Activated CD4-positive, alpha-beta T cell treated with anti-CD3 and anti-CD28 coated beads, Interleukin-2, amount 10 ng/mL, durations not matched to agents 7 days and 5 days (primary cell): ENCODE results near the gene SLC35F4. TPM values are rescaled to one million over a fixed set of nuclear protein-coding genes. Genes with fewer than 3 reads are reported as not detected.

Source experiments
- CTCF ChIA-PET: fragments of 350-600 bp; sonication (Branson Sonifier 250); formaldehyde crosslinking; loops from one replicate; lab custom pipeline; 2021; ENCODE audit warnings: antibody characterized with exemption; lab: Charles Lee
- POLR2A ChIA-PET: fragments of 350-600 bp; sonication (Branson Sonifier 250); formaldehyde crosslinking; loops from one replicate; lab custom pipeline; 2021; ENCODE audit warnings: antibody characterized with exemption; lab: Charles Lee
- DNase-seq: peaks from one replicate; pipeline ENCODE4 v3.0.0-alpha.2; 2020
- H3K27ac Mint-ChIP-seq: one replicate; pipeline ENCODE4 v1.8.0; 2021; ENCODE audit warnings: mild to moderate bottlenecking, moderate library complexity, mixed read lengths
- H3K27me3 Mint-ChIP-seq: one replicate; pipeline ENCODE4 v1.8.0; 2021; ENCODE audit warnings: mixed read lengths
- H3K36me3 Mint-ChIP-seq: one replicate; pipeline ENCODE4 v1.8.0; 2021; ENCODE audit warnings: low read depth, mixed read lengths
- H3K4me1 Mint-ChIP-seq: one replicate; pipeline ENCODE4 v1.8.0; 2021; ENCODE audit warnings: mixed read lengths
- H3K4me3 Mint-ChIP-seq: one replicate; pipeline ENCODE4 v1.8.0; 2021; ENCODE audit warnings: mild to moderate bottlenecking, moderate library complexity, mixed read lengths
- H3K9me3 Mint-ChIP-seq: one replicate; pipeline ENCODE4 v1.8.0; 2021; ENCODE audit warnings: mixed read lengths
- total RNA-seq, 2 experiments: library from RNA; stranded (reverse); gene quantifications; one replicate each; pipeline ENCODE4 v1.2.3, GENCODE V29; 2021

Gene SLC35F4
- total RNA-seq, 2 experiments from 2014 or later, result not detected

DNA sequence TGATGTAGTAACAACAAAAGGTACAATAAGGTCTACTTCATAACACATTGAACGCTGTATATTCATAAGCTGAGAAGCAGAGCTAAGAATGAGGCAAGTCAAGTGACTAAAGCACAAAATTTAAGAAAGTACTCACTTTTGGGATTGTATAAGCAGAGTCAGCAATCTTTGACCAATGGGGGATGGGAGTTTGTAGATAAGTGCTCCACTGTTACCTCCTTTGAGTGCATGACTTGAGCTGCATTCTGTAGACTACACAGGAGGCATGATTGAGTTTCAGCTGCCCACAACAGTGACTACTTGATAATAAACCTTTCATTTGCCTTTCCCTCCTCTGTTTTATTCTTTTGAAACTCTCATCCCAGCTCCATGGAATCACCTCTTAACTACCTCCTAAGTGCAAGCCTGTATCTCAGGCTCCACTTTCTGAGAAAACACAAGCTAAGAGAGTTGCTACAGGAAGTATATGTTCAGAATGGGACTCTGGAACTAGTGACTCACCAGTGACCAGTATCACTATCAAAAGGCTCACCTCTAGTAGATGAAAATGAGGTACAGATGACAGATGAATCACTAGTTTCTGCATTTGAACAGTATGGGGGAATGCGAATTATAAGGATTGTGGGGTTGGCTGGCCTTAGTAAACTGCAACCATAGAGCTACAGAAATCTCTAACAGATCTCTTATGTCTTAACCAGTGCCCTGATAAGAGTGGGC is 49.2 kb downstream of the SLC35F4 start:
- ChIA-PET POLR2A (no interaction called here), CTCF (interaction anchor here (0.6 kb wide), 1 partner anchor 82 kb away, joined by 3 read pairs; no protein-coding TSS in a partner anchor)
- no peak for DNase-seq
- Mint-ChIP-seq H3K27me3 (no peaks in the 10 kb centered on the region), H3K27ac (no peak overlapping the region), H3K9me3 (no peaks in the 10 kb centered on the region), H3K4me1 (no peaks in the 10 kb centered on the region), H3K4me3 (no peak overlapping the region), H3K36me3 (no peaks in the 10 kb centered on the region)

DNA sequence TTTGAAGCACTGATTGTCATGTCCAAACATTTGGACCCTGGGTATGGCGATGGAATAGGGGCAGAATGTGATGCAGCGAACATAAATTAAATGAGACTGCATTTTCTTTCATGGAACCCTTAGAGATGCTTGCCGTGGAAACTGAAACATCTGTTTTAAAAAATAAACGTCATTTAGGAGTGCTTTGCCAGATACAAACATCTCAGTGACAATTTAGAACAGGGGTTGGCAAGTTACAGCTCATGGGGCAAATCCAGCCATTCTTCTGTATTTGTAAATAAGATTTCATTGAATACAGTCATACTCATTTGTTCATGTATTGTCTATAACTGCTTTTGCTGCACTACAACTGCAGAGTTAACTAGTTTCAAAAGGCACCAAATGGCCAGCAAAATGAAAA is 51.2 kb downstream of the SLC35F4 start:
- H3K36me3 Mint-ChIP-seq, result no peaks in the 10 kb centered on the region
- no peaks in the 10 kb centered on the region for H3K9me3 Mint-ChIP-seq
- no peak overlapping the region for H3K27ac Mint-ChIP-seq
- no peaks in the 10 kb centered on the region for H3K4me1 Mint-ChIP-seq
- no peaks in the 10 kb centered on the region for H3K27me3 Mint-ChIP-seq
- no peak for DNase-seq
- ChIA-PET CTCF (no interaction called here), POLR2A (no interaction called here)
- H3K4me3 Mint-ChIP-seq, result no peak overlapping the region

DNA sequence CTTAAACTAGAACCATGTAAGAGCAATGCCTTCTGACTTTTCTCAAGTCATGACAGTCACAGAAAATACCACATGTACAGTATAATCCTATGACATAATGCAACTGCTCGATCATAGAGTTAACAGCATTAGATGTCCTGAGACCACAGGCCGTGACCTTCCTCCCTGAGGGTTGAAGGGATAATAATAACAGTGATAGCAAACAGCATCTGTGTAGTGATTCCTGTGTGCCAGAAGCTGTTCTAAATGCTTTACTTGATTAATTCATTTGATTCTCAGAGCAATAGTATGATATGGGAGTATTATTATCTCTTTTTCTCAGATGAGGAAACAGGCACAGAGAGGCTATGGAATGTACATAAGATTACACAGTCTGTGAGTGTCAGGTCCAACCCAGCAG is 53.2 kb downstream of the SLC35F4 start:
- ChIA-PET CTCF (no interaction called here), POLR2A (no interaction called here)
- H3K4me3 Mint-ChIP-seq, result no peak overlapping the region
- no peaks in the 10 kb centered on the region for H3K4me1 Mint-ChIP-seq
- no peaks in the 10 kb centered on the region for H3K36me3 Mint-ChIP-seq
- no peaks in the 10 kb centered on the region for H3K27me3 Mint-ChIP-seq
- H3K27ac Mint-ChIP-seq, result no peak overlapping the region
- no peaks in the 10 kb centered on the region for H3K9me3 Mint-ChIP-seq
- DNase-seq, result no peak

DNA sequence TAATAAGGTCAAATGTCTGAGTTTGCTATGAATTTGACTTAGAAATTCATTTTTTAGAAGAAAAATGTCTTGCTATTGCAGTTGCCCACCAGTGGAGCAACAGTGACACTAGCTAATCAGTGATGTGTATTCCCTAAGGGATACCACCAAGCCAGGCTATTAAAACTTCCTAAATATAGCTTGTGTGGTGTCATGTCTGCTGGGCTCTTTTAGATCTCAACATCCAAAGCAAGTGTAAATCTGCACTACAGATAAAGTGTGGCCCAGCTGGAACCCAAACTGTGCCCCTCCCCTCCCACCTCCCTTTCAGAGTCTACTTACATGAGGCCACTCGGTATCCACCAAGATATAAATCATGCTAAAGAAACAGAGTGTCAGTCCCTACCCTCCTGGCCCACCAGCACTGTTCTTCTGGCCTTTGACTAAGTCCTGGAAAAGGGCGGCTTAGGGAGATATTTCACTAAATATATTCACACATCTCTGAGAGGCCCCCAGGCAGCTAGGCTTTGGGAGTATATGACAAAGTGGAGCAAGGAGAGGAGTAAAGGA is 53.8 kb downstream of the SLC35F4 start:
- CTCF ChIA-PET, result no interaction called here
- Mint-ChIP-seq H3K4me1 (no peaks in the 10 kb centered on the region), H3K27me3 (no peaks in the 10 kb centered on the region), H3K4me3 (no peak overlapping the region), H3K9me3 (no peaks in the 10 kb centered on the region), H3K36me3 (no peaks in the 10 kb centered on the region), H3K27ac (no peak overlapping the region)
- DNase-seq, result no peak
- POLR2A ChIA-PET, result no interaction called here

DNA sequence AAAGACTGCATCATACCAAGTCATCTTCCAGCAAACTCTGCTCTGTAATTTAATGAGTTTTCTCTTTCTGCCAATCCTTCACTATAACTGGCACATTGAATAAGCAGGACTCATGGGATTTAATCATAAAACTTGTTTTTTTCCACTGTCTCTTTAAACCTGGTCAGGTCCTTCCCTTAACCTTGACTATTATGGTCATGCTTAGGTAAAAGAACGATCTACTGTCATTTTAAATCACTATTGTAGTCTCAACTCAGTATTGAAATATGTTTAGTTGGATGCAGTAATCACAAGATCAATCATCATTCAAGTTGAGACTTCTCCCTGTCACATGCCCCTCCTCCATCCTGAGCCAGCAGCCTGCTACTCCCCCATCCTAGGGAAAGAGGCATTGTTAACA is 56.1 kb downstream of the SLC35F4 start:
- Mint-ChIP-seq H3K9me3 (no peaks in the 10 kb centered on the region), H3K27ac (no peak overlapping the region), H3K4me1 (no peaks in the 10 kb centered on the region), H3K27me3 (no peaks in the 10 kb centered on the region), H3K36me3 (no peaks in the 10 kb centered on the region), H3K4me3 (no peak overlapping the region)
- DNase-seq, result no peak
- ChIA-PET POLR2A (no interaction called here), CTCF (no interaction called here)

DNA sequence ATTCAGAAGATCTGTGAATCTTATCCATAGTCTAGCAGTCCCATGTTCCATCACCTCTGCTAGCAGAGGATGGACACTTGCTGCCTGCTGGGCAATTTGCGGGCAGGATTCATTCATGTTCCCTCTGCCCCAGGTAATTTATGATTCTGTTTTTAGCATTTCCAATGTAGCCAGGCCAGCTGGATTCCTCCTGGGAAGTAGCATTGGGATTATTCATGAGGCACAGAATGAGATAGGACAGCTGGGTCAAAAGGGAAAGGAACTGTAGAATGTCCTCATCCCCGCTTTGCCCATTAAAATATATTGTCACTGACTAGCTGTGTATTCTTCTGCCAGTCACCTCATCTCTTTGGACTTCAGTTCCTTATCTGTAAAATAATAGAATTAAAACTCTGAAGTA is 68.7 kb downstream of the SLC35F4 start:
- Mint-ChIP-seq H3K9me3 (no peaks in the 10 kb centered on the region), H3K4me1 (no peaks in the 10 kb centered on the region), H3K27ac (no peak overlapping the region), H3K27me3 (no peaks in the 10 kb centered on the region), H3K36me3 (no peaks in the 10 kb centered on the region), H3K4me3 (no peak overlapping the region)
- DNase-seq, result no peak
- POLR2A ChIA-PET, result no interaction called here
- CTCF ChIA-PET, result no interaction called here

DNA sequence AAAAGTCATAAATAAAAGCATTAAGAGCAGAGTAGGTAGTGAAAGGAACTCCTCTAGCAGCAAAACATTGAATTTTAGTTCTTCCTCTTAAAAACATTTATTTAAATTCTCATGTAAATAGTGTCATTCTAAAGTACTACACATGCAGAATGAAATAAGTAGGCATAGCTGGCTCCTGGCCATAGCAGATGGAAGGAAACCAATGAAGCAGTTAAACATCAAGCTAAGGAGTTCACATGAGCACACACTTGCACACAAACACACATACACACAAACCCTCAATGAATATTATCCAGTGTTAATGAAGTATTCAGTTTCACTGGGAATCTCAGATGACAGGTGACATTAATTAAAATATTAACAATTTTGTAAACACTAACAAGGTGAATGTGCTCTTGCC is 69.3 kb downstream of the SLC35F4 start:
- POLR2A ChIA-PET, result no interaction called here
- H3K9me3 Mint-ChIP-seq, result no peaks in the 10 kb centered on the region
- H3K4me3 Mint-ChIP-seq, result no peak overlapping the region
- no peaks in the 10 kb centered on the region for H3K36me3 Mint-ChIP-seq
- no peaks in the 10 kb centered on the region for H3K4me1 Mint-ChIP-seq
- no peak overlapping the region for H3K27ac Mint-ChIP-seq
- DNase-seq, result no peak
- no peaks in the 10 kb centered on the region for H3K27me3 Mint-ChIP-seq
- CTCF ChIA-PET, result no interaction called here

DNA sequence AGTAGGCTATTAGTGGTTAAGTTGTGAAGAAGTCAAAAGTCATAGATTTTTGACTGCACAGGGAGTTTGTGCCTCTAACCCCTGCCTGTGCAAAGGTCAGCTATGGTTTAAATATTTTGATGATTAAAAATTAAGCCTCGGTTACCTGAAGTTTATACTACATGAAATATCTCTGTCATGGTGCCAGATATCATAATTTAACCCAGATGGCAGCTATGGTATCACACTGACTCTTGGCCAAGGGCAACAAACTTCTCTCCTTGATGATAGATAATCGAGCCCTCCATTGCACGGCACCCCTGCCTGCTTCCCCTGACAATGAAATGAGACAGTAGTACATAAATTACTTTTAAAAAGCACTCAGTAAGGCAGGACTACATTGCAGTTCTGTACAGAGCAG is 80.8 kb downstream of the SLC35F4 start:
- no peaks in the 10 kb centered on the region for H3K36me3 Mint-ChIP-seq
- peaks cover 17% of the 10 kb centered on the region for H3K9me3 Mint-ChIP-seq
- POLR2A ChIA-PET, result no interaction called here
- H3K4me3 Mint-ChIP-seq, result no peak overlapping the region
- CTCF ChIA-PET, result no interaction called here
- DNase-seq, result no peak
- H3K27me3 Mint-ChIP-seq, result no peaks in the 10 kb centered on the region
- no peak overlapping the region for H3K27ac Mint-ChIP-seq
- H3K4me1 Mint-ChIP-seq, result no peaks in the 10 kb centered on the region

DNA sequence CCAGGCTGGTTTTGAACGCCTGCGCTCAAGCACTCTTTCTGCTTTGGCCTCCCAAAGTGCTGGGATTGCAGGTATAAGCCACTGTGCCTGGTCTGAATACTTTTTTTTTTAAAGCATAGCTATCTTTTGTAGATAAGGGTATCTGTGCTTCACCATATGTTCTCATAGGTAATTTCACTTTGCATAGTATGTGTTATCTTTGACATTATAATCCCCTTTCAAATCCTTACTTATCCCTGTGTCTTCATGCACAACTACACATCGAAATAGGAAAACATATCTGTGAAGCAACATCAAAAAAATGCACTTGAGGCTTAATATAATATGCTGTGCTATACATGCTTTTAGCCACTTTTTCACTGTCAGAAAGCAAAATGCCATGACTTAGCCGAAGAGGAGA is 94.1 kb downstream of the SLC35F4 start:
- POLR2A ChIA-PET, result no interaction called here
- Mint-ChIP-seq H3K27me3 (no peaks in the 10 kb centered on the region), H3K4me1 (no peaks in the 10 kb centered on the region)

DNA sequence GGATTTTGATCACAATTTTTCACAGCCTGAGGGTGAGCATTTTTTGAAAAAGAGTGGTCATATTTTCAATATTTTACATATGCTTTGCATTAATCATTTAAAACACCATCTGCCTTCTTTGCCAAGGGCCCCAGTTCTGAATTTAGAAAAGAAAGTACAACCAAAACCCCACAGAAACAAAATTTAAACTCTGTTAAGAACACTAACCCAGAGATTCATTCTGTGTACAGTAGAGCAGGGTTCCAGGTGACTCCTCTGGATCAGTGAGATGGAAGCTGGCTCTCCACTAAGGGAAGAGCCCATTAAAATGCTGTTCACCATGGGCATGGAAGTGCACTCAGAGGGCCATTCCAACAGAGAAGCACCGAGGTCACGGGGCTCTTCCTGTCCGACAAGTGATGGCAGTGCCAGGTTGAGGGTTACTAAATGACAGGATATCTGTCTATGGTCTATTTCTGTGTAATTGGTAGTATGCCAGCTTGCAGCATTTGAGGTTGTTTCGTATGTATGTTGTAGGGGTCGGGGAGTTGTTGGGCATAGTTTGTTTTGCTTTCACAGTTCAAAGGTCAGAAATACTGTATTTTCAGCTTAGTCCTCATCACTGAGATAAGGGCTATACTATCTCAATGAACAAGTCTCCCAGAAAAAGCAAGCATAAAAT is 95.9 kb downstream of the SLC35F4 start:
- no peaks in the 10 kb centered on the region for H3K27me3 Mint-ChIP-seq
- H3K9me3 Mint-ChIP-seq, result no peaks in the 10 kb centered on the region
- H3K4me1 Mint-ChIP-seq, result no peaks in the 10 kb centered on the region
- no peak overlapping the region for H3K27ac Mint-ChIP-seq
- H3K4me3 Mint-ChIP-seq, result no peak overlapping the region
- ChIA-PET POLR2A (no interaction called here), CTCF (no interaction called here)
- no peak for DNase-seq
- H3K36me3 Mint-ChIP-seq, result no peaks in the 10 kb centered on the region

More for the DNA sequence above, 94.1 kb downstream of the SLC35F4 start:
- Mint-ChIP-seq H3K27ac (no peak overlapping the region), H3K36me3 (no peaks in the 10 kb centered on the region), H3K9me3 (peaks cover 9% of the 10 kb centered on the region), H3K4me3 (no peak overlapping the region)
- CTCF ChIA-PET, result no interaction called here
- DNase-seq, result no peak

DNA sequence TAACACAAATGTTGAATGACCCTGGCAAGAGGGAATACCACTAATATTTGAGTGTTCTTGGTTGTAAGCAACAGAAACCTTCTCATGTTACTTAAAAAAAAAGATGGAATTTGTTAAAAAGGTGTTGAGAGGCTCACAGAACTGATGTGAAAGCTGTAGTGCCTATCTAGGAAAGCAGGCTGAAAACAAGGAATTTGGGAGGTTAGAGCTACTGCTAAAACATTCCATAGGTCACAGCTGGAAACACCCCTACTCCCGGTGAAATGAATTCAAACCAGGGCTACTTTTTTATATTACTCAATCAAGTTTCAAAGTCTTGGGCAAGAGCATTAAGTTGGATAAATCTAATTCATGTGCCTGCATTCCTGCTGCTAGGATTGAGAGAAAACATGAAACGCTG is 104.1 kb downstream of the SLC35F4 start:
- Mint-ChIP-seq H3K27ac (no peak overlapping the region), H3K36me3 (no peaks in the 10 kb centered on the region), H3K27me3 (no peaks in the 10 kb centered on the region), H3K4me3 (no peak overlapping the region), H3K9me3 (no peaks in the 10 kb centered on the region), H3K4me1 (no peaks in the 10 kb centered on the region)
- DNase-seq, result no peak
- ChIA-PET CTCF (no interaction called here), POLR2A (no interaction called here)

DNA sequence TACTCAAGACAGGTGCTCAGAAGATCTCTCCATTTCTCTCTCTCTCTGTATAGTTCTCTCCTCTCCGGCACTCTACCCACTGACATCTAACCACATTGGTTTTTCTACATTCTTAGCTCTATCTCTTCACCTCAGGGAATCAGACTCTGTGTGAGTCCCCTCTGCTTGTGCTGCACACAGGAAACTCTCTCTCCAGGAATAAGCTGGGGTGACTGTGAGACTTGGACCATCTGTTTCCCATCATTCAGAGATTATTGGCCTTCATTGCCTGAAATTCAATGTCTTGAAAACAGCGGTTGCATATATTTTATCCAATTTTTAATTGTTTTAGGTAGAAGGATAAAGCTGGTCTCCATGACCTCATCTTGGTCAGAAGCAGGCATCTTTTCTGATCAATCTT is 105.0 kb downstream of the SLC35F4 start:
- no peak for DNase-seq
- H3K4me1 Mint-ChIP-seq, result no peaks in the 10 kb centered on the region
- no peaks in the 10 kb centered on the region for H3K27me3 Mint-ChIP-seq
- no peaks in the 10 kb centered on the region for H3K9me3 Mint-ChIP-seq
- H3K36me3 Mint-ChIP-seq, result no peaks in the 10 kb centered on the region
- ChIA-PET POLR2A (no interaction called here), CTCF (no interaction called here)
- H3K27ac Mint-ChIP-seq, result no peak overlapping the region
- H3K4me3 Mint-ChIP-seq, result no peak overlapping the region

DNA sequence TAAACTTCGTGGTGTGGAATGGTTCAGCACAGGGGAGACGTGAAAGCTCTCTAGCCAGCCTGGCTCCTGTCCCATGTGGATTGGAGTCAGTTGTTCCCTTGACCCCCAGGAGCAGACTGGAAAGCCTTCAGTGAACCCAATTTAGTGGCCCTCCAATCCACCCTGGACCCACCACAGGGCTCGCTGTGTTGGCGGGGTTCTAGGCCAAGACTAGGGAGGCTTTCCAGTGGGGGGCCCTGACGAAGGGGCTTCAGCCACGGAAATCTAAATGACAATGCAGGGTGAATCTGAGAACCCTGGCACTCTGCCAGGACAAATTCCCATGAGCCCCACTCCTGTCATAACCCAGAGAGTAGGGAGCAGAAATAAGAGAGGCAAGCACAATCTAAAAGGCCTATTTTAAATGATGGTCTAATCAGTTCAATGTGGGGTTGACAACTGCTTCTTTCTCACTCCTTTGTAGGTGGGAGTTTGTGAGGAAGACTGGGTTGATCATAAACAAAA is 110.8 kb downstream of the SLC35F4 start:
- Mint-ChIP-seq H3K27me3 (no peaks in the 10 kb centered on the region), H3K27ac (no peak overlapping the region), H3K36me3 (no peaks in the 10 kb centered on the region), H3K4me1 (no peaks in the 10 kb centered on the region), H3K9me3 (no peaks in the 10 kb centered on the region), H3K4me3 (no peak overlapping the region)
- no peak for DNase-seq
- POLR2A ChIA-PET, result no interaction called here
- CTCF ChIA-PET, result no interaction called here
